B cell (primary cell): Measurements from ENCODE around the gene TFF3. TPM values are rescaled to one million over a fixed set of nuclear protein-coding genes. Genes with fewer than 3 reads are reported as not detected.

ENCODE experiments used
- ATAC-seq: fragments of 200-7000 bp; cut with Tn5 transposase; one replicate; pipeline ENCODE4 v1.10.0; 2021; ENCODE audit warnings: low read depth, mild to moderate bottlenecking, moderate number of reproducible peaks, moderate library complexity
- CTCF ChIA-PET: fragments of 350-600 bp; sonication (Branson Sonifier 250); formaldehyde crosslinking; loops from one replicate; lab custom pipeline; 2021; ENCODE audit warnings: antibody characterized with exemption, inconsistent platforms; lab: Charles Lee
- POLR2A ChIA-PET: fragments of 350-600 bp; sonication (Branson Sonifier 250); formaldehyde crosslinking; loops from one replicate; lab custom pipeline; 2021; ENCODE audit warnings: antibody characterized with exemption; lab: Charles Lee
- DNase-seq: peaks from one replicate; pipeline ENCODE4 v3.0.0; 2013
- H2AFZ ChIP-seq: 2 replicates; pipeline ENCODE4 v1.6.1; 2012; ENCODE audit warnings: mild to moderate bottlenecking, low read depth, low read length; ENCODE audit not compliant: insufficient read depth, poor library complexity, severe bottlenecking
- H3K27ac ChIP-seq, 2 donors: 1 replicate in 1 of 2; 2 replicates in 1 of 2; pipeline ENCODE4 v1.5.1; 2012 to 2013; ENCODE audit warnings: low read length in 2 of 2, mild to moderate bottlenecking in 2 of 2, moderate library complexity in 1 of 2
- H3K27me3 ChIP-seq, 4 experiments: fragments of 200-600 bp in 1 of 4; sonication (generic) in 1 of 4; replicated peaks in 1 of 4; 1 replicate in 2 of 4; 2 replicates in 2 of 4; pipeline versions ENCODE4 v1.6.1 to v1.7.0; 2013 to 2016; ENCODE audit warnings: low read length in 3 of 4, mild to moderate bottlenecking in 2 of 4, mixed read lengths in 1 of 4, moderate library complexity in 1 of 4; ENCODE audit not compliant: insufficient read depth in 4 of 4, control insufficient read depth in 3 of 4; ENCODE audit errors: control extremely low read depth in 1 of 4
- H3K36me3 ChIP-seq, 2 experiments: replicated peaks in 1 of 2; 1 replicate in 1 of 2; 2 replicates in 1 of 2; pipeline versions ENCODE4 v1.6.1 to v1.7.1; 2013; ENCODE audit warnings: low read length in 1 of 2; ENCODE audit not compliant: insufficient read depth in 2 of 2, control insufficient read depth in 1 of 2; ENCODE audit errors: control extremely low read depth in 1 of 2, extremely low read depth in 1 of 2
- H3K4me1 ChIP-seq, 2 donors: fragments of 200-600 bp in 1 of 2; sonication (generic) in 1 of 2; 1 replicate in 1 of 2; 2 replicates in 1 of 2; pipeline versions ENCODE4 v1.5.1 to v1.6.1; 2013 to 2017; ENCODE audit warnings: low read length in 2 of 2; ENCODE audit not compliant: control insufficient read depth in 2 of 2, insufficient read depth in 2 of 2
- H3K4me2 ChIP-seq: replicated peaks from 2 replicates; pipeline ENCODE3; 2012; ENCODE audit warnings: mild to moderate bottlenecking, low read depth, low read length; ENCODE audit not compliant: poor library complexity, severe bottlenecking
- H3K4me3 ChIP-seq, 5 experiments: fragments of 200-600 bp in 1 of 5; sonication (generic) in 1 of 5; 1 replicate in 3 of 5; 2 replicates in 2 of 5; pipeline versions ENCODE4 v1.5.1 to v1.7.0; 2011 to 2016; ENCODE audit warnings: low read length in 4 of 5, mild to moderate bottlenecking in 4 of 5, low read depth in 2 of 5, control low read depth in 1 of 5, moderate library complexity in 1 of 5; ENCODE audit not compliant: insufficient read depth in 1 of 5; ENCODE audit errors: control extremely low read depth in 1 of 5, extremely low read depth in 1 of 5
- H3K79me2 ChIP-seq: fragments of 200-600 bp; sonication (generic); one replicate; pipeline ENCODE4 v1.6.0; 2016; ENCODE audit warnings: low read length; ENCODE audit not compliant: control insufficient read depth, insufficient read depth
- H3K9ac ChIP-seq: fragments of 200-600 bp; sonication (generic); 2 replicates; pipeline ENCODE4 v1.6.1; 2017; ENCODE audit warnings: mild to moderate bottlenecking, low read length, moderate library complexity
- H3K9me3 ChIP-seq, 3 donors: one replicate each; pipeline versions ENCODE4 v1.6.1 to v1.7.1; 2013; ENCODE audit warnings: low read length in 2 of 3; ENCODE audit not compliant: control insufficient read depth in 2 of 3, insufficient read depth in 1 of 3; ENCODE audit errors: control extremely low read depth in 1 of 3
- H4K20me1 ChIP-seq: 2 replicates; pipeline ENCODE4 v1.6.0; 2012; ENCODE audit warnings: mild to moderate bottlenecking, low read length; ENCODE audit not compliant: insufficient read depth, control insufficient read depth, poor library complexity, severe bottlenecking
- H3K27ac Mint-ChIP-seq: one replicate; pipeline ENCODE4 v1.8.0; 2021; ENCODE audit warnings: mixed read lengths
- H3K27me3 Mint-ChIP-seq: one replicate; pipeline ENCODE4 v1.8.0; 2021; ENCODE audit warnings: mixed read lengths
- H3K4me1 Mint-ChIP-seq: one replicate; pipeline ENCODE4 v1.8.0; 2021; ENCODE audit warnings: mixed read lengths
- H3K4me3 Mint-ChIP-seq: one replicate; pipeline ENCODE4 v1.8.0; 2021; ENCODE audit warnings: mixed read lengths
- H3K9me3 Mint-ChIP-seq: one replicate; pipeline ENCODE4 v1.8.0; 2022; ENCODE audit warnings: mixed read lengths; ENCODE audit not compliant: insufficient read depth
- CTCF ChIP-seq: fragments of 200-600 bp; IDR thresholded peaks from one replicate; pipeline ENCODE4 v1.8.0; 2022; ENCODE audit warnings: antibody characterized with exemption, mild to moderate bottlenecking
- EZH2 ChIP-seq: IDR thresholded peaks from 2 replicates; pipeline ENCODE4 v1.6.1; 2012; ENCODE audit warnings: borderline replicate concordance, low read depth, mild to moderate bottlenecking, moderate library complexity, low read length; ENCODE audit not compliant: insufficient read depth, poor library complexity, severe bottlenecking
- WGBS: methylation state at CpG from one replicate; pipeline ENCODE4 v1.1.5; 2013; ENCODE audit warnings: missing lambda C conversion rate; ENCODE audit not compliant: insufficient coverage; 5-methylcytosine and 5-hydroxymethylcytosine counted together
- intact Hi-C: fragments of 100-400 bp; cut with micrococcal nuclease; formaldehyde crosslinking; loops from one replicate; pipeline ENCODE4 v1.10.0; 2022
- polyA plus RNA-seq: library from polyadenylated mRNA; depleted of rRNA; stranded (reverse); fragments of >200 nt; gene quantifications from 2 replicates; pipeline ENCODE4 v1.2.3, GENCODE V29; 2012
- total RNA-seq, 2 donors: library from RNA; stranded (reverse); fragments of 120-200 nt in 1 of 2; gene quantifications; 1 replicate in 1 of 2; 2 replicates in 1 of 2; pipeline versions ENCODE4 v1.2.3 to v1.2.4, GENCODE V29; 2013 to 2022

TFF3 gene
- total and polyA plus RNA-seq, 2 donors (not counting 1 experiment from before 2014, with no cell fraction given) = not detected

GRCh38 chr21:42332557-42333317 is 17.5 kb upstream of the TFF3 start:
- H3K36me3 ChIP-seq = no peaks in the 10 kb centered on the region
- H2AFZ ChIP-seq = no peak overlapping the region
- intact Hi-C loops = loop anchor here (10.0 kb wide), 1 partner anchor 168 kb away; no protein-coding TSS in a partner anchor
- H3K4me1 ChIP-seq = peaks cover under 1 to 2% of the 10 kb centered on the region in 2 donors
- Mint-ChIP-seq H3K27me3 (peaks cover 27% of the 10 kb centered on the region), H3K4me3 (no peak overlapping the region), H3K9me3 (peaks cover 13% of the 10 kb centered on the region), H3K27ac (no peak overlapping the region), H3K4me1 (peaks cover 4% of the 10 kb centered on the region)
- peaks cover 1 to 13% (median 10%) of the 10 kb centered on the region in 3 donors for H3K9me3 ChIP-seq
- no peak for ATAC-seq
- no peak overlapping the region for H3K27ac ChIP-seq
- H3K4me2 ChIP-seq = no peak overlapping the region
- CTCF ChIA-PET = interaction anchor here (1.4 kb wide), 1 partner anchor 204 kb away, joined by 4 read pairs; no protein-coding TSS in a partner anchor
- H4K20me1 ChIP-seq = no peaks in the 10 kb centered on the region
- no peak overlapping the region for H3K9ac ChIP-seq
- DNase-seq = no peak
- WGBS = 74% methylated on average over 5 of the region's 5 CpGs
- peaks cover 0 to 21% (median 11%) of the 10 kb centered on the region in 4 experiments for H3K27me3 ChIP-seq
- H3K4me3 ChIP-seq = no peak overlapping the region
- H3K79me2 ChIP-seq = no peaks in the 10 kb centered on the region
- POLR2A ChIA-PET = no interaction called here
- TF ChIP-seq CTCF = no peak

- Histone ChIP-seq H2AFZ (no peak overlapping the region), H3K4me3 (no peak overlapping the region), H4K20me1 (no peaks in the 10 kb centered on the region), H3K36me3 (no peaks in the 10 kb centered on the region), H3K27ac (no peak overlapping the region), H3K4me1 (no peaks in the 10 kb centered on the region), H3K9me3 (peaks cover 1 to 13% (median 10%) of the 10 kb centered on the region in 3 donors), H3K4me2 (no peak overlapping the region), H3K27me3 (peaks cover 0 to 21% (median 6%) of the 10 kb centered on the region in 4 experiments), H3K79me2 (no peaks in the 10 kb centered on the region), H3K9ac (no peak overlapping the region)
- ATAC-seq = no peak
- no peaks in the 10 kb centered on the region for H3K4me1 Mint-ChIP-seq
- intact Hi-C loops = loop anchor here (10.0 kb wide), 1 partner anchor 167 kb away; no protein-coding TSS in a partner anchor
- no peak for TF ChIP-seq EZH2
- TF ChIP-seq CTCF = no peak
- H3K27me3 Mint-ChIP-seq = peaks cover 21% of the 10 kb centered on the region
- ChIA-PET POLR2A (no interaction called here), CTCF (no interaction called here)
- H3K4me3 Mint-ChIP-seq = no peak overlapping the region
- no peak for DNase-seq
- H3K9me3 Mint-ChIP-seq = peaks cover 13% of the 10 kb centered on the region
- H3K27ac Mint-ChIP-seq = no peak overlapping the region
Measured at GRCh38 chr21:42331660-42332059, 16.5 kb upstream of the TFF3 start.
